ENCODE results near the gene UBAP2.

UBAP2 gene

GRCh38 chr9:33919276-33919897 lies 129.3 kb downstream of the UBAP2 start:
- H3K27ac ChIP-seq (ENCODE audit: low read depth, low read length, poor library complexity, severe bottlenecking): peak overlapping the region; percentile 60
- peaks cover 97% of the 10 kb centered on the region for H3K36me3 ChIP-seq (ENCODE audit: insufficient read depth, low read length)
- no peak overlapping the region for H3K4me2 ChIP-seq (ENCODE audit: low read length)
- no peaks in the 10 kb centered on the region for H3K9me3 ChIP-seq (ENCODE audit: low read length)
- no peak overlapping the region for H3K4me3 ChIP-seq (ENCODE audit: low read depth, low read length, poor library complexity, severe bottlenecking)
- no peak overlapping the region for H3K9ac ChIP-seq (ENCODE audit: low read length)
- no peaks in the 10 kb centered on the region for H4K20me1 ChIP-seq (ENCODE audit: insufficient read depth, low read length)
- no peaks in the 10 kb centered on the region for H3K9me2 ChIP-seq (ENCODE audit: low read depth, low read length)
- H3K79me2 ChIP-seq (ENCODE audit: insufficient read depth, low read length): no peaks in the 10 kb centered on the region
- H3F3A ChIP-seq (ENCODE audit: insufficient read depth, low read length): peaks cover 4% of the 10 kb centered on the region; the same call in 1 of the 2 replicates
- no peak for TF ChIP-seq EZH2 (IDR thresholded peaks at IDR 0.05; ENCODE audit: borderline replicate concordance, low read length)
- TF ChIP-seq CTCF (IDR thresholded peaks at IDR 0.05; ENCODE audit: low read length): no peak
- no peaks in the 10 kb centered on the region for H3K27me3 ChIP-seq (ENCODE audit: insufficient read depth, low read length)
- no peak overlapping the region for H2AFZ ChIP-seq (ENCODE audit: low read length)
- no peaks in the 10 kb centered on the region for H3K4me1 ChIP-seq (ENCODE audit: insufficient read depth, low read length, severe bottlenecking)

- Histone ChIP-seq H3K79me2 (ENCODE audit: insufficient read depth, low read length) (no peaks in the 10 kb centered on the region; the same call in 1 of the 2 replicates), H3K4me2 (ENCODE audit: low read length) (no peak overlapping the region)
These were observed 131.7 kb downstream of the UBAP2 start for GRCh38 chr9:33917036-33917435.

GRCh38 chr9:33914887-33915628 lies 133.6 kb downstream of the UBAP2 start:
- Histone ChIP-seq H3K27me3 (ENCODE audit: insufficient read depth, low read length) (no peaks in the 10 kb centered on the region), H4K20me1 (ENCODE audit: insufficient read depth, low read length) (no peaks in the 10 kb centered on the region), H3K9me2 (ENCODE audit: low read depth, low read length) (no peaks in the 10 kb centered on the region), H3F3A (ENCODE audit: insufficient read depth, low read length) (peaks cover 4% of the 10 kb centered on the region; the same call in 1 of the 2 replicates), H3K9me3 (ENCODE audit: low read length) (no peaks in the 10 kb centered on the region), H3K4me2 (ENCODE audit: low read length) (no peak overlapping the region), H2AFZ (ENCODE audit: low read length) (no peak overlapping the region), H3K27ac (ENCODE audit: low read depth, low read length, poor library complexity, severe bottlenecking) (no peak overlapping the region), H3K9ac (ENCODE audit: low read length) (no peak overlapping the region), H3K36me3 (ENCODE audit: insufficient read depth, low read length) (peaks cover 81% of the 10 kb centered on the region), H3K4me1 (ENCODE audit: insufficient read depth, low read length, severe bottlenecking) (no peaks in the 10 kb centered on the region), H3K4me3 (ENCODE audit: low read depth, low read length, poor library complexity, severe bottlenecking) (no peak overlapping the region), H3K79me2 (ENCODE audit: insufficient read depth, low read length) (no peaks in the 10 kb centered on the region; the same call in 1 of the 2 replicates)
- TF ChIP-seq EZH2 (IDR thresholded peaks at IDR 0.05; ENCODE audit: borderline replicate concordance, low read length) (no peak), CTCF (IDR thresholded peaks at IDR 0.05; ENCODE audit: low read length) (no peak)

More at GRCh38 chr9:33917036-33917435, 131.7 kb downstream of the UBAP2 start:
- Histone ChIP-seq H3K9me2 (ENCODE audit: low read depth, low read length) (no peaks in the 10 kb centered on the region), H3K4me1 (ENCODE audit: insufficient read depth, low read length, severe bottlenecking) (no peaks in the 10 kb centered on the region), H3K27me3 (ENCODE audit: insufficient read depth, low read length) (no peaks in the 10 kb centered on the region), H2AFZ (ENCODE audit: low read length) (no peak overlapping the region), H3K9ac (ENCODE audit: low read length) (no peak overlapping the region), H3F3A (ENCODE audit: insufficient read depth, low read length) (peaks cover 4% of the 10 kb centered on the region; the same call in 1 of the 2 replicates), H4K20me1 (ENCODE audit: insufficient read depth, low read length) (no peaks in the 10 kb centered on the region), H3K9me3 (ENCODE audit: low read length) (no peaks in the 10 kb centered on the region), H3K27ac (ENCODE audit: low read depth, low read length, poor library complexity, severe bottlenecking) (no peak overlapping the region), H3K36me3 (ENCODE audit: insufficient read depth, low read length) (peaks cover 96% of the 10 kb centered on the region), H3K4me3 (ENCODE audit: low read depth, low read length, poor library complexity, severe bottlenecking) (no peak overlapping the region)
- TF ChIP-seq CTCF (IDR thresholded peaks at IDR 0.05; ENCODE audit: low read length) (no peak), EZH2 (IDR thresholded peaks at IDR 0.05; ENCODE audit: borderline replicate concordance, low read length) (no peak)

All from OCI-LY1 (cell line).